HFFc6 (cell line): ENCODE measurements around the gene TPCN1. TPM values are rescaled to one million over a fixed set of nuclear protein-coding genes. Genes with fewer than 3 reads are reported as not detected.

ENCODE experiments used
- DNase-seq: peaks from one replicate; pipeline ENCODE4 v3.0.0-alpha.2; 2018
- H3K27ac Mint-ChIP-seq: 2 replicates; pipeline ENCODE4 v1.8.0; 2020; ENCODE audit warnings: mild to moderate bottlenecking, mixed read lengths
- H3K27me3 Mint-ChIP-seq: 2 replicates; pipeline ENCODE4 v1.8.0; 2021; ENCODE audit warnings: mild to moderate bottlenecking, moderate library complexity, mixed read lengths; ENCODE audit not compliant: insufficient read depth
- H3K36me3 Mint-ChIP-seq: 2 replicates; pipeline ENCODE4 v1.8.0; 2021; ENCODE audit warnings: low read depth, mixed read lengths
- H3K4me1 Mint-ChIP-seq: 2 replicates; pipeline ENCODE4 v1.8.0; 2020; ENCODE audit warnings: low read depth, mixed read lengths
- H3K4me3 Mint-ChIP-seq: 2 replicates; pipeline ENCODE4 v1.8.0; 2020; ENCODE audit warnings: mild to moderate bottlenecking, moderate library complexity, mixed read lengths
- H3K9me3 Mint-ChIP-seq: 2 replicates; pipeline ENCODE4 v1.8.0; 2020; ENCODE audit warnings: mild to moderate bottlenecking, mixed read lengths
- CTCF ChIP-seq: fragments of 200-600 bp; sonication (generic); IDR thresholded peaks from 2 replicates; pipeline ENCODE4 v1.5.0; 2021; ENCODE audit warnings: antibody characterized with exemption, mild to moderate bottlenecking
- total RNA-seq, 6 experiments: library from RNA; stranded (reverse); fragmentation: NEBNext Ultra II Directional; extraction: Animal tissue kit (Norgen Biotek cat#: 25700); gene quantifications; 2 replicates in 1 of 6; 3 replicates in 5 of 6; pipeline ENCODE4 v1.2.3, GENCODE V29; 2021

The TPCN1 gene
- total RNA-seq, 6 experiments from 2014 or later = 19.0 to 33.3 (median 20.6) TPM

- Mint-ChIP-seq H3K27ac (no peak overlapping the region), H3K4me3 (no peak overlapping the region), H3K9me3 (no peaks in the 10 kb centered on the region), H3K36me3 (peaks cover 6% of the 10 kb centered on the region; the same call in 1 of the 2 replicates), H3K27me3 (no peaks in the 10 kb centered on the region; the same call in 1 of the 2 replicates), H3K4me1 (peaks cover under 1% of the 10 kb centered on the region)
- DNase-seq = no peak
- no peak for TF ChIP-seq CTCF
Observed at GRCh38 chr12:113286712-113287111, 65.4 kb downstream of the TPCN1 start.

- no peaks in the 10 kb centered on the region for H3K9me3 Mint-ChIP-seq
- TF ChIP-seq CTCF = no peak
- DNase-seq = no peak
- H3K27ac Mint-ChIP-seq = no peak overlapping the region
- peaks cover 7% of the 10 kb centered on the region for H3K4me1 Mint-ChIP-seq
- no peak overlapping the region for H3K4me3 Mint-ChIP-seq
- no peaks in the 10 kb centered on the region; the same call in 1 of the 2 replicates for H3K27me3 Mint-ChIP-seq
- peaks cover 6% of the 10 kb centered on the region; the same call in 1 of the 2 replicates for H3K36me3 Mint-ChIP-seq
Observed at GRCh38 chr12:113287146-113287898, 66.1 kb downstream of the TPCN1 start.

GRCh38 chr12:113287899-113288282 lies 66.6 kb downstream of the TPCN1 start:
- Mint-ChIP-seq H3K4me3 (no peak overlapping the region), H3K27me3 (no peaks in the 10 kb centered on the region; the same call in 1 of the 2 replicates), H3K9me3 (no peaks in the 10 kb centered on the region), H3K4me1 (peaks cover 10% of the 10 kb centered on the region), H3K27ac (no peak overlapping the region), H3K36me3 (peaks cover 6% of the 10 kb centered on the region; the same call in 1 of the 2 replicates)
- no peak for DNase-seq
- no peak for TF ChIP-seq CTCF

GRCh38 chr12:113289361-113289760 lies 68.1 kb downstream of the TPCN1 start:
- Mint-ChIP-seq H3K27ac (no peak overlapping the region), H3K36me3 (peaks cover 6% of the 10 kb centered on the region; the same call in 1 of the 2 replicates)
- no peak for DNase-seq

GRCh38 chr12:113290506-113290905 lies 69.2 kb downstream of the TPCN1 start:
- Mint-ChIP-seq H3K36me3 (no peaks in the 10 kb centered on the region; the same call in 1 of the 2 replicates), H3K4me3 (no peak overlapping the region), H3K27ac (no peak overlapping the region), H3K9me3 (no peaks in the 10 kb centered on the region), H3K27me3 (no peaks in the 10 kb centered on the region; the same call in 1 of the 2 replicates), H3K4me1 (peaks cover 10% of the 10 kb centered on the region)
- DNase-seq = no peak
- TF ChIP-seq CTCF = no peak

More at GRCh38 chr12:113289361-113289760, 68.1 kb downstream of the TPCN1 start:
- H3K9me3 Mint-ChIP-seq = no peaks in the 10 kb centered on the region
- H3K27me3 Mint-ChIP-seq = no peaks in the 10 kb centered on the region; the same call in 1 of the 2 replicates
- no peak for TF ChIP-seq CTCF
- H3K4me3 Mint-ChIP-seq = no peak overlapping the region
- peaks cover 10% of the 10 kb centered on the region for H3K4me1 Mint-ChIP-seq
